Measurements from ENCODE around the gene WASF3. TPM values are rescaled to one million over a fixed set of nuclear protein-coding genes. Genes with fewer than 3 reads are reported as not detected.

WASF3 gene
- total RNA-seq, 1 donor, result 14.2 TPM

DNA sequence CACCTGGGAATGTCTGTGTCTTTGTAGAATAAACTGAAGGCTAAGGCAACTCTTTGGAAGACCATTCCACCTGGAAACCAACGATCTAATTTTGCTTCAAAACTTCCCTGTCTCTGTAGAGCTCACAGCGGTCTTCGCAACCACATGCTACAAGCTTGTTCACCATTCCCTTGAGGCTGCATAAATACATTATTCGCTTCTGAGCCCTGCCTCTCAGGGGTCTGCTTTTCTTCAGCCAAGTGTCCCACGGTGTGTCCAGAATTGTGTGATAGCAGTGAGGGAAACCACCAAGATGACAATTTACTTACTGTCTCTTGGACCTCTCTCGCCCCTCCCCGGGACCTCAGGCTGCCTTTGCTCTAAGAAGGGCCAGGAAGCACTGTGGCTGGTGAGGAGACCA lies 152.0 kb downstream of the WASF3 start:
- TF ChIP-seq, protein P1, sequence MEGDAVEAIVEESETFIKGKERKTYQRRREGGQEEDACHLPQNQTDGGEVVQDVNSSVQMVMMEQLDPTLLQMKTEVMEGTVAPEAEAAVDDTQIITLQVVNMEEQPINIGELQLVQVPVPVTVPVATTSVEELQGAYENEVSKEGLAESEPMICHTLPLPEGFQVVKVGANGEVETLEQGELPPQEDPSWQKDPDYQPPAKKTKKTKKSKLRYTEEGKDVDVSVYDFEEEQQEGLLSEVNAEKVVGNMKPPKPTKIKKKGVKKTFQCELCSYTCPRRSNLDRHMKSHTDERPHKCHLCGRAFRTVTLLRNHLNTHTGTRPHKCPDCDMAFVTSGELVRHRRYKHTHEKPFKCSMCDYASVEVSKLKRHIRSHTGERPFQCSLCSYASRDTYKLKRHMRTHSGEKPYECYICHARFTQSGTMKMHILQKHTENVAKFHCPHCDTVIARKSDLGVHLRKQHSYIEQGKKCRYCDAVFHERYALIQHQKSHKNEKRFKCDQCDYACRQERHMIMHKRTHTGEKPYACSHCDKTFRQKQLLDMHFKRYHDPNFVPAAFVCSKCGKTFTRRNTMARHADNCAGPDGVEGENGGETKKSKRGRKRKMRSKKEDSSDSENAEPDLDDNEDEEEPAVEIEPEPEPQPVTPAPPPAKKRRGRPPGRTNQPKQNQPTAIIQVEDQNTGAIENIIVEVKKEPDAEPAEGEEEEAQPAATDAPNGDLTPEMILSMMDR (IDR thresholded peaks at IDR 0.05; ENCODE audit: insufficient read depth, low read depth, low read length), result no peak
- no peak for DNase-seq (ENCODE audit: low read depth)
- H3K4me3 ChIP-seq (ENCODE audit: low read depth, low read length), result no peak overlapping the region

DNA sequence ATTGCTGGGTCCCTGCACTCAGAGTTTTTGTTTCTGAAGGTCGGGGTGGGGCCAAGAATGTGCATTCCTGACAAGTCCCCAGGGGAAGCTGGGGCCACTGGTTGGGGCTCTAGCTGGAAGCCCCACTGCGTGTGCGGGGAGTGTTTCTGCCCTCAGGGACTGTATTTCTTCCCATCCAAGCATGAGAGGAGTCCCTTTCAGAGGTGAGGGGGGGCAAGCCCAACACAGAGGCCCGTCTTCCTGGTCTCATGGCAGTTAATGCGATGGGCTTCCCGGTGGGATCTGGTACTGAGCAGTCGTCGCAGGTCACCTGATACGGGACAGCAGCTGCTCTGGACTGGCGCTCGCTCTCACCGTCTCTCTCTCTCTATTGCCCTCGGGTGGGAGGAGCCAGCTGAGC lies 152.7 kb downstream of the WASF3 start:
- TF ChIP-seq, protein P1 (IDR thresholded peaks at IDR 0.05; ENCODE audit: insufficient read depth, low read depth, low read length), result no peak
- H3K4me3 ChIP-seq (ENCODE audit: low read depth, low read length), result no peak overlapping the region
- no peak for DNase-seq (ENCODE audit: low read depth)

DNA sequence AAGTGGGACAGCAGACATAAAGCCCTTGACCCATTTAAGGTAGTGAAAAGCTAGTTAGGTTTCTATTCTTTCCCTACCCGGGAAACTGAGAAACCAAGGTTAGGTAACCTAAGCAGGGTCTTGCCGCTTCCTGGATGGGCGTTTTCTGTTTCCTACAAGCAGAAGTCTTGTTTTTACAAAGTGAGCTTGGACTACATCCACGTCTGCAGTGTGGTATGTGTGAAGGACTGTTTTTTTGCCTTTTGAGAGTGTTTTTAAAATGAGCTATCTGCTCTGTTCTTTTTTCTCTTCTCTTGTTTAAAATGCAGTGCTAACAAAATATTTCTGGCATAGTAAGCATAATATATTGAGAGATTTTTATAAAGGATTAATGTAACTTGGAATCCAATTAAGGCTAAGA lies 153.7 kb downstream of the WASF3 start:
- TF ChIP-seq, protein P1 (IDR thresholded peaks at IDR 0.05; ENCODE audit: insufficient read depth, low read depth, low read length), result no peak
- no peak overlapping the region for H3K4me3 ChIP-seq (ENCODE audit: low read depth, low read length)
- DNase-seq (ENCODE audit: low read depth), result no peak

DNA sequence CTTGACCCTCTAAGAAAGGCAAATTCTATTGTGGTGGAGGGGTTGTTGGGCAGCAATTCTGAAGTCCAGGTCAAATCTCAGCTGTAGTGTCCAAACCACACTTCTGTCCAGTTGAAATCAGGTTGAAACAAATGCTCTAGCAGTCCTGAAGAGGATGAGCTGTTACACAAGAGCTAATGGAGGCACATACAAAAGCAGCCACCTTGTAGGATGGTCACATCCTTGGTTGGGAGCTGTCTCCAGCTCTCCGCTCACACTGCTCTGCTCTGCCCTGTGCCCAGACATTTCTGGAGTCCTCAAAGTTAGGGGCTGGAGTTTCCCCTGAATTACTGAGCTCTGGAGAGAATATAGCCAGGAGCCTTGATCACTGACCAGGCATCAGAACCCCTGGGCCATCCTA lies 155.9 kb downstream of the WASF3 start:
- TF ChIP-seq, protein P1 (IDR thresholded peaks at IDR 0.05; ENCODE audit: insufficient read depth, low read depth, low read length), result no peak
- H3K4me3 ChIP-seq (ENCODE audit: low read depth, low read length), result no peak overlapping the region
- no peak for DNase-seq (ENCODE audit: low read depth)

DNA sequence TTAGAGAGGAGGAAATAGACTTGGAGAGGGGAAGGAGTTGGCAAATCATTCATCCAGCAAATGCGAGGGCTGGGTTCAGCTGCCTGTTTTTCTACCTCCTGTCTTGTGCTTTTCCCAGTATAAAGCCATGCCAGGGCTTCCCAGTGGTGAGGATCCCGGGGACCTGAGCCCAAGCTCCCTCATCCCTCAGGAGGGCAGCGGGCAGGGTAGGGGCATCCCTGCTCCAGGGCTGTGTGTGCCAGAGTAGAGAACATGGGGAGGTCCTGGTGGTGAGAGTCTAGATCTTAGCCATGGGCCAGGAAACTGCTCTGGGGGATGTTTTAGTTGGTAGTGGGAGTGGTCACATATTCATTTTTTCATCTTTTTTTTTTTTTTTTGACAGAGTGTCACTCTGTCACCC lies 159.5 kb downstream of the WASF3 start:
- no peak for DNase-seq (ENCODE audit: low read depth)
- TF ChIP-seq, protein P1 (IDR thresholded peaks at IDR 0.05; ENCODE audit: insufficient read depth, low read depth, low read length), result no peak

DNA sequence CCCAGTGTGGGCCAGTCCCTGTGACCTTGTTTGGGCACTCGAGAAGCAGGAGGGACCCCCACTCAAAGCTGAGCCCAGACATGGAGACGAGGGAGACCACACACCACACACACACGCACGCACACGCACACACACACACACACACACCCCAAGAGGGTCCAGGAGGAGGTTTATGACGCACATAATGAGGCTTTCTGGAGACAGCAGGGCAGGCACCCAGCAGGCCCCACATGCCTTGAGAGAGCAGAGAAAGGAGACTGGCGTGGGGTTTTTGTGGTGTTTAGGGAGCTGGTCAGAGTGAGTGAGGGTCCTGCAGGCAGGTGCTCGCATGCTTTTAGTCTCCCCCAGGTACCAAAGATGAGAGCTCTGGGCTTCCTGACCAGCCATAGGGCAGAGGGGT lies 160.7 kb downstream of the WASF3 start:
- H3K4me3 ChIP-seq (ENCODE audit: low read depth, low read length), result no peak overlapping the region
- no peak for DNase-seq (ENCODE audit: low read depth)
- TF ChIP-seq, protein P1 (IDR thresholded peaks at IDR 0.05; ENCODE audit: insufficient read depth, low read depth, low read length), result no peak

More for the DNA sequence above, 159.5 kb downstream of the WASF3 start:
- no peak overlapping the region for H3K4me3 ChIP-seq (ENCODE audit: low read depth, low read length)

DNA sequence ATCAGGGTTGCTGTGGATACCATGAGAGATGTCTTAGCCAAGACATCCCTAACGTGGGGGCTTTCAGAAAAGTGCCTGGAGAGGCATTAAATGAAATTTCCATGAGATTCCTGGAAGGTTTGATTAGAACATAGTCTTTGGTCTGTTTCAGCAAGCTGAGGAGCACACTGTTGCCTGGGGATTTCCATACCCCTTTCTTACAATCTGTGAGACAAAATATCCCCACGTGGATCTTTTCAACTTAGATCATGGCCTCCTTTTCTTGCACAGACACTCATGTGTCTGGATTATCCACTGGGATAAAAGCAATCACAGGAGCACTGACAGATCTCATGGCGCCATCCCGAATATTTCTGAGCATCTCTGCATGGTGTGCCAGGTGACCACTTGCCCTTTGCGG lies 161.4 kb downstream of the WASF3 start:
- no peak for DNase-seq (ENCODE audit: low read depth)
- TF ChIP-seq, protein P1 (IDR thresholded peaks at IDR 0.05; ENCODE audit: insufficient read depth, low read depth, low read length), result no peak
- H3K4me3 ChIP-seq (ENCODE audit: low read depth, low read length), result no peak overlapping the region

All from fibroblast of villous mesenchyme (primary cell).